Calu3 (cell line): ENCODE data around the gene ANKDD1B. TPM values are rescaled to one million over a fixed set of nuclear protein-coding genes. Genes with fewer than 3 reads are reported as not detected.
A peak's percentile ranks its signal among the peaks of the same experiment; 100 is the strongest.

Source experiments
- BruUV-seq: library from RNA; stranded (reverse); fragments of 400-500 nt; replicated peaks from 2 replicates; lab custom pipeline; 2021; lab: Mats Ljungman, UMichigan
- CTCF ChIA-PET: fragments of 300-600 bp; sonication (Branson Sonifier 250); formaldehyde crosslinking; loops from one replicate; lab custom pipeline; 2022; ENCODE audit warnings: antibody characterized with exemption; lab: Charles Lee
- DNase-seq: peaks from one replicate; pipeline ENCODE4 v3.0.0; 2022
- H3K27ac Mint-ChIP-seq: one replicate; pipeline ENCODE4 v1.8.0; 2022; ENCODE audit warnings: mixed read lengths; ENCODE audit not compliant: unreplicated experiment
- H3K27me3 Mint-ChIP-seq: one replicate; pipeline ENCODE4 v1.8.0; 2022; ENCODE audit warnings: mixed read lengths; ENCODE audit not compliant: unreplicated experiment
- H3K36me3 Mint-ChIP-seq: one replicate; pipeline ENCODE4 v1.8.0; 2022; ENCODE audit warnings: mild to moderate bottlenecking, moderate library complexity, mixed read lengths; ENCODE audit not compliant: insufficient read depth, unreplicated experiment
- H3K4me1 Mint-ChIP-seq: one replicate; pipeline ENCODE4 v1.8.0; 2022; ENCODE audit warnings: mild to moderate bottlenecking, low read depth, mixed read lengths; ENCODE audit not compliant: unreplicated experiment
- H3K4me3 Mint-ChIP-seq: one replicate; pipeline ENCODE4 v1.8.0; 2022; ENCODE audit warnings: mild to moderate bottlenecking, low read depth, moderate library complexity, mixed read lengths; ENCODE audit not compliant: unreplicated experiment
- H3K9me3 Mint-ChIP-seq: one replicate; pipeline ENCODE4 v1.8.0; 2022; ENCODE audit warnings: low read depth, mixed read lengths; ENCODE audit not compliant: unreplicated experiment
- CTCF ChIP-seq: fragments of 200-600 bp; IDR thresholded peaks from one replicate; pipeline ENCODE4 v1.8.0; 2022; ENCODE audit warnings: antibody characterized with exemption; ENCODE audit not compliant: unreplicated experiment
- intact Hi-C: fragments of 100-400 bp; cut with micrococcal nuclease; formaldehyde crosslinking; loops from one replicate; pipeline ENCODE4 v1.10.0; 2022; ENCODE audit not compliant: unreplicated experiment
- total RNA-seq: library from RNA; stranded (reverse); gene quantifications from 2 replicates; pipeline ENCODE4 v1.2.3, GENCODE V29; 2022

The ANKDD1B gene
- total RNA-seq, 1 experiment from 2014 or later, result 1.3 TPM

GRCh38 chr5:75666801-75667200, 55.5 kb downstream of the ANKDD1B start:
- peaks cover 33% of the 10 kb centered on the region for H3K4me1 Mint-ChIP-seq
- no peak for TF ChIP-seq CTCF
- no peak overlapping the region for H3K4me3 Mint-ChIP-seq
- intact Hi-C loops, result no loop called here
- H3K36me3 Mint-ChIP-seq, result peaks cover 6% of the 10 kb centered on the region
- BruUV-seq, result no TSS peak
- CTCF ChIA-PET, result no interaction called here
- no peaks in the 10 kb centered on the region for H3K27me3 Mint-ChIP-seq
- no peak overlapping the region for H3K27ac Mint-ChIP-seq
- no peak for DNase-seq
- no peaks in the 10 kb centered on the region for H3K9me3 Mint-ChIP-seq

- peaks cover 39% of the 10 kb centered on the region for H3K4me1 Mint-ChIP-seq
- no TSS peak for BruUV-seq
- H3K4me3 Mint-ChIP-seq, result no peak overlapping the region
- intact Hi-C loops, result no loop called here
- no peak overlapping the region for H3K27ac Mint-ChIP-seq
- H3K36me3 Mint-ChIP-seq, result peaks cover 6% of the 10 kb centered on the region
- H3K27me3 Mint-ChIP-seq, result no peaks in the 10 kb centered on the region
- CTCF ChIA-PET, result no interaction called here
- no peak for TF ChIP-seq CTCF
- H3K9me3 Mint-ChIP-seq, result no peaks in the 10 kb centered on the region
- DNase-seq, result no peak
These were observed 56.3 kb downstream of the ANKDD1B start for GRCh38 chr5:75667586-75667985.

- H3K36me3 Mint-ChIP-seq, result peaks cover 11% of the 10 kb centered on the region
- H3K27me3 Mint-ChIP-seq, result no peaks in the 10 kb centered on the region
- peak overlapping the region; percentile 72 for H3K27ac Mint-ChIP-seq
- CTCF ChIA-PET, result interaction anchor here (1.2 kb wide), 1 partner anchor 158 kb away, joined by 3 read pairs; no protein-coding TSS in a partner anchor
- DNase-seq, result no peak
- no TSS peak for BruUV-seq
- peaks cover 42% of the 10 kb centered on the region for H3K4me1 Mint-ChIP-seq
- no peaks in the 10 kb centered on the region for H3K9me3 Mint-ChIP-seq
- peak overlapping the region; percentile 66 for H3K4me3 Mint-ChIP-seq
- intact Hi-C loops, result loop anchor here (2.0 kb wide), 1 partner anchor 58 kb away; the partner anchor contains the start of gene ANKDD1B
- TF ChIP-seq CTCF, result no peak
These were observed 57.2 kb downstream of the ANKDD1B start for GRCh38 chr5:75668445-75668844.

- BruUV-seq, result TSS peak; percentile 27
- Mint-ChIP-seq H3K27ac (peak overlapping the region; percentile 72), H3K4me3 (peak overlapping the region; percentile 66), H3K4me1 (peaks cover 42% of the 10 kb centered on the region), H3K9me3 (no peaks in the 10 kb centered on the region), H3K27me3 (no peaks in the 10 kb centered on the region), H3K36me3 (peaks cover 11% of the 10 kb centered on the region)
- TF ChIP-seq CTCF, result no peak
- DNase-seq, result peak; percentile 70
- CTCF ChIA-PET, result interaction anchor here (0.5 to 1.2 kb wide), 6 partner anchors 12 to 234 kb away, joined by 3 to 4 read pairs (median 4); no protein-coding TSS in a partner anchor
- intact Hi-C loops, result loop anchor here (2.0 kb wide), 1 partner anchor 58 kb away; the partner anchor contains the start of gene ANKDD1B
These were observed 57.9 kb downstream of the ANKDD1B start for GRCh38 chr5:75668977-75669689.
